ENCODE measurements around the gene WDFY2.

The WDFY2 gene

DNA sequence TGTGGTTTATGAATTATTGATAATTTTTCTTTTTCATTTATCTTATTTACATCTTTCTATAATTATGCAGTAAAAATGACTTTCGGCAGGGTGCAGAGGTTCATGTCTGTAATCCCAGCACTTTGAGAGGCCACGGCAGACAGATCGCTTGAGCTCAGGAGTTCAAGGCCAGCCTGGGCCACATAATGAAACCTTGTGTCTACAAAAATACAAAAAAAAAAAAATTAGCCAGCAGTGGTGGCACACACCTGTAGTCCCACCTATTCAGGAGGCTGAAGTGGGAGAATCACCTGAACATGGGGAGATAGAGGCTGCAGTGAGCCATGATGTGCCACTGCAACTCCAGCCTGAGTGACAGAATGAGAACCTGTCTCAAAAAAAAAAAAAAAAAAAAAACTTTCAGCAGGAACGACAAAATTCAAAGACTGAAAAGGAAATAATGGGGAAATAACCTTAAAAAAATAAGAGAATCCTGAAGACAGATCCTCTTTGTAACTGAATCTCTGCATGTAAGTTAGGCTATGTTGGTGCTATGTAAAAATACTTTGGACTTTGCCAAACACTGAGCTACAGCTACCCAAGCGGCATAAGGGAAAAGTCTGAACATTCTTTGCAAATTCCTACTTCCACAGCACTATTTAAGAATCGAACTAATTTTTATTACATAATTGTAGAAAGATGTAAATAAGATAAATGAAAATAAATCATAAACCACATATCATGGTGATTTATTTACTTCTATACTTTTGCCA, 36.7 kb upstream of the WDFY2 start:
- DNase-seq (ENCODE audit: low read depth in 2 of 2) = no peak
- no peak overlapping the region for H3K4me3 ChIP-seq (replicated peaks in 1 of 2; ENCODE audit: low read depth in 2 of 2, low read length in 2 of 2)
- no peak for TF ChIP-seq CTCF (IDR thresholded peaks at IDR 0.05; ENCODE audit: low read depth, low read length)

- no peak overlapping the region for H3K4me3 ChIP-seq (replicated peaks in 1 of 2; ENCODE audit: low read depth in 2 of 2, low read length in 2 of 2)
- no peak for TF ChIP-seq CTCF (IDR thresholded peaks at IDR 0.05; ENCODE audit: low read depth, low read length)
- DNase-seq (ENCODE audit: low read depth in 2 of 2) = no peak
Measured at GRCh38 chr13:51549050-51549449, 35.2 kb upstream of the WDFY2 start.

GRCh38 chr13:51549593-51549992, 34.7 kb upstream of the WDFY2 start:
- no peak overlapping the region for H3K4me3 ChIP-seq (replicated peaks in 1 of 2; ENCODE audit: low read depth in 2 of 2, low read length in 2 of 2)
- no peak for DNase-seq (ENCODE audit: low read depth in 2 of 2)
- TF ChIP-seq CTCF (IDR thresholded peaks at IDR 0.05; ENCODE audit: low read depth, low read length) = no peak

- H3K4me3 ChIP-seq (replicated peaks in 1 of 2; ENCODE audit: low read depth in 2 of 2, low read length in 2 of 2) = no peak overlapping the region
- no peak for DNase-seq (ENCODE audit: low read depth in 2 of 2)
- no peak for TF ChIP-seq CTCF (IDR thresholded peaks at IDR 0.05; ENCODE audit: low read depth, low read length)
Measured at GRCh38 chr13:51550151-51550550, 34.1 kb upstream of the WDFY2 start.

GRCh38 chr13:51551416-51551815, 32.8 kb upstream of the WDFY2 start:
- H3K4me3 ChIP-seq (replicated peaks in 1 of 2; ENCODE audit: low read depth in 2 of 2, low read length in 2 of 2) = no peak overlapping the region
- DNase-seq (ENCODE audit: low read depth in 2 of 2) = no peak

DNA sequence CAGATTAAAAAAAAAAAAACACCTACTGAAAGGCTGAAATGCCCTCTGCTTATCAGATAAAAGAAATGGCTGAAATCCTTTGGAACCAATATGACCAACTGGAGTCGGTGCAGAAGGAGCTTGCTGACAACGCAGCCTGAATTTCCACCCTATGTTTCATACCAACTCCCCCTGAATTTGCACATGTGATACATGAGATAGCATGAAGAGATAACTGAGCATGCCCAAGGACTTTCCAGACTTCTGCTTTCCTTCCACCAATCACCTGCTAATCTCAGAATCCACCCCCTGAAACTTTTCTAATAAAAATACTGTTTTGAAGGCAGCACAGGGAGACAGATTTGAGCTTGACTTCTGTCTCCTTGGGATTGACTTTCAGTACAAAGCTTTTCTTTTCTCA, 32.2 kb upstream of the WDFY2 start:
- H3K4me3 ChIP-seq (replicated peaks in 1 of 2; ENCODE audit: low read depth in 2 of 2, low read length in 2 of 2) = no peak overlapping the region
- DNase-seq (ENCODE audit: low read depth in 2 of 2) = no peak
- no peak for TF ChIP-seq CTCF (IDR thresholded peaks at IDR 0.05; ENCODE audit: low read depth, low read length)

More at GRCh38 chr13:51551416-51551815, 32.8 kb upstream of the WDFY2 start:
- TF ChIP-seq CTCF (IDR thresholded peaks at IDR 0.05; ENCODE audit: low read depth, low read length) = no peak

GRCh38 chr13:51553531-51553930, 30.7 kb upstream of the WDFY2 start:
- H3K4me3 ChIP-seq (replicated peaks in 1 of 2; ENCODE audit: low read depth in 2 of 2, low read length in 2 of 2) = no peak overlapping the region
- TF ChIP-seq CTCF (IDR thresholded peaks at IDR 0.05; ENCODE audit: low read depth, low read length) = no peak
- DNase-seq (ENCODE audit: low read depth in 2 of 2) = no peak
